ENCODE data around the gene SETD7.
"Not testable (repeated sequence)": the region's sequence is repeated elsewhere in the genome, so short reads cannot be mapped to it uniquely, and the experiment has no call there.

The SETD7 gene

DNA sequence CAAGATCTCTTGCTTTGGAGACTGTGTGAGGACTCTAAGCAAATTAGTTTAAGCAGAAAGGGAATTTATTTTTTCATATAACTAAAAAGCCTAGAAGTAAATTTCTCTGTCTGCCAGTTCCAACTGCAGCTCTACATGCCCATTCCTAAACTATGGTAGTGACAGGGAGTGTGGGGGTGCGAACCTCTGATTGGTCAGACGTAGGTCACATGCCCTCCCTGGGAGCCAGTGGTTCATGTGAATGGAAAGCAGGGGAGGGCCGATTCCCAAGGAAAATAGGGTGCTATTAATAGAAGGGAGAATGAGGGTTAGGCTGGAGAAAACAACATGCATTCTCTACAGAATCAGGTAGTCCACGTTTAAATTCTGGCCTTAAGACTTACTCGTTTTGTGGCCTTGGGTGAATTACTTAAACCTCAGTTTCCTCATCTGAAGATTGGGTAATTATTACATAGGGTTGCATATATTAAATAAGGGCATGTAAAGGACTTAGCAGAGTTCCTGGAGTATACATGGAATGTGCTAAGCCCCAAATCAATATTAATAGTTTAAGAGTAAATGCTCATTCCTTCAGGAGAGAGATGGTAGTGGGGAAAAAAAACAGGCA is 94.9 kb downstream of the SETD7 start:
- no peak for FAIRE-seq

DNA sequence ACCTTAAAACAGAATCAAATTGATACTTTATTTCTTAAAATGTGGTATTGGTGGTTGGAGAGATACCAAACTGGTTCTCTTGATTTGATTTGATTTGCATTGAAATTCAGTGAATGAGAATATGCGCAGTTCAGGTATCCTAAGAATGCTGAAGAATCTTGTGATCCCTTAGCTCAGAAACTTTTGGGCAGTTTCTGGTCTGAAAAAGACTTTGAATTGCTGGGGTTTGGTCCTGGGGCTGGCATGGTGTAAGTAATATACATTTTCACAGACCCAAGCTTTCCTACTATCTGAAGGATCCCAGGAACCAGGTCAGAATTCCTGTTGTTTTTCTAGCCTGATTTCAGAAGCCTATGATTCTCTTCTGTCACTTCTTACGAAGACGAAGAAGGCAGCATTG is 95.5 kb downstream of the SETD7 start:
- FAIRE-seq: no peak

DNA sequence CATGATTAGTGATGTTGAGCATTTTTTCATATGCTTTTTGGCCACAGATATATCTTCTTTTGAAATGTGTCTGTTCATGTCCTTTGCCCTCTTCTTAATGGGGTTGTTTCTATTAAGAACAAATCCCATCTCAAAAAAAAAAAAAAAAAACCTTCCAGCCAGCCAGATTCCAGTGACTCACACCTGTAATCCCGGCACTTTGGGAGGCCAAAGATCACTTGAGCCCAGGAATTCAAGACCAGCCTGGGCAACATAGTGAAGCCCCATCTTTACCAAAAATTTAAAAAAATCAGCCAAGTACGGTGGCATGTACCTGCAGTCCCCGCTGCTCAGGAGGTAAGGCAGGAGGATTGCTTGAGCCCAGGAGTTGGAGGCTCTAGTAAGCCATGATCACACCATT is 97.0 kb downstream of the SETD7 start:
- FAIRE-seq: no peak

DNA sequence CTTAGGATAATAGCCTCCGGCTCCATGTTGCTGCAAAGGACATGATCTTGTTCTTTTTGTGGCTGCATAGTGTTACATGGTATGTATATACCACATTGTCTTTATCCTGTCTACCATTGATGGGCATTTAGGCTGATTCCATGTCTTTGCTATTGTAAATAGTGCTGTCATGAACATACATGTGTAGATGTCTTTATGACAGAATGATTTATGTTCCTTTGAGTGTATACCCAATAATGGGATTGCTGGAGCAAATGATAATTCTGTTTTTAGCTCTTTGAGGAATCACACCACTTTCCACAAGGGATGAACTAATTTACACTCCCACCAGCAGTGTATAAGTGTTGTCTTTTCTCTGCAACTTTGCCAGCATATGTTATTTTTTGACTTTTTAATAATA is 97.5 kb downstream of the SETD7 start:
- no peak for FAIRE-seq

DNA sequence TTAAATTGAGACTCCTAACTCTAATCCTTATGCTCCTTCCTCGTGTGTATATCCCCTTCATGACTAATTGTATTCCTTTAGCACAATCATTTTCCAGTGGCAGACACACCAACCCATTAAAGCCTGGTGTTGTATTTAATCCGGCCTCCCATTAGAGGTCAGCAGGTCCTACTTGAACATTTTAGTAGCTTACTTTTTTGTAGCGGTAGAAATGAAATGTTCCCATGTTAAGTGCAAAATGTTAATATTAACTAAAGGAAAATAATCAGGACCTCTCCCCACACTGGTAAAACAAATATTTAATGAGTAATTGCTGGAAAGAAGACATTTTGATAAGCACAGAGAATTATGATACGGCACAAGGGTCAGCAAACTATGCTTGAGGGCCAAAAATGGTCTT is 98.7 kb downstream of the SETD7 start:
- FAIRE-seq: no peak

DNA sequence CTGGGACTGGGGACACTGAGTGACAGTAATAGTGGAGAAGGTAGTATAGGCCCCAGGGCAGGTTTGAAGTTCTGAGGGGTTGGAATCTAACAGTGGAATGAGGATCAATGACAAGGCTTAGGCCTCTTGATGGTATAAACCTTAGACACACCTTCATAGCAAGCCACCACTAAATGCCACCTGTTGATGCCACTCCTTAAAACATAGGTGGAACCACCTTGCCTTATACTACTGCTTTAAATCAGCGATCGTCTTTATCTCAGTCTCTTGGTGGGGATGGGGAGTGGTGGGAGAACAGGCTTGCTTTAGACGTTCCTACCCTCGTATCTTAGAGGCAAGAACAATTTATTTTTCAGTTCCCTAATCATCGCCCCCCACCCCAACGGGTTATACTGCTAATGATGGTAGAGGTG is 100.9 kb downstream of the SETD7 start:
- FAIRE-seq: no peak

DNA sequence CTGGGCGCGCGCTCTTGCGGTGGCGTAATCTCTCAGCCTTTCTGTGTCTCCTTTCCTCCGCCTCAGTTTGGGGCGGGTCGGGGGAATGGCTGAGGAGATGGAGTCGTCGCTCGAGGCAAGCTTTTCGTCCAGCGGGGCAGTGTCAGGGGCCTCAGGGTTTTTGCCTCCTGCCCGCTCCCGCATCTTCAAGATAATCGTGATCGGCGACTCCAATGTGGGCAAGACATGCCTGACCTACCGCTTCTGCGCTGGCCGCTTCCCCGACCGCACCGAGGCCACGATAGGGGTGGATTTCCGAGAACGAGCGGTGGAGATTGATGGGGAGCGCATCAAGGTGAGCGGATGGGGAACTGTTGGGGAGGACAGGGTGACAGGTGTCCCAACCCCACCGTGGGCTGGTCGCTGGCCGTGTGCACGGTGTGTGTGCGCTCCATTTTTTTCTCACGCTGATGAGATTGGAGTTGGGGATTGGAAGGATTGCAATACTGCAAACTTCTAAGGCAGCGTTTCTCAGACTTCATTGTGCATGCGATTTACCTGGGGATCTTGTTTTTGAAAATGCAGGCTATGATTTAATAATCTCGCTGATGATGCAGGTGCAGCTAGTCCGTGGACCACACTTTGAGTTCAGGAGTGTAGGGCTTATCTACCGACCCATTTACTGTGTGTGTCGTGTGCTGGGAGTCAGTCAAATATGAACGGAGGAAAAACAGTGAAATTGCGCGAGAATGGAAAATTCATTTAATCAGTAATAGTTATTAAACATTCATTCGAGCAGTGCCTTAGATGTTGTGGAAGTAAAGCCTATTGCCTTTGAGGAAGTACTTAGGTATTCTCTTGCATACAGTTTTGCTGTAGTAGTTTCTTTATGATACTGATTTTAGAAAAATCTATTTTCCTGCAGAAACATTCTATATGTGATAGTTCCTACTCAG is 101.6 kb downstream of the SETD7 start, which contains the start of gene RAB33B:
Gene RAB33B, plus strand, starts transcription at position 11 of the 935 bp plus-strand sequence. Its CDS starts 75 bp downstream, at position 86.
- FAIRE-seq: no peak

DNA sequence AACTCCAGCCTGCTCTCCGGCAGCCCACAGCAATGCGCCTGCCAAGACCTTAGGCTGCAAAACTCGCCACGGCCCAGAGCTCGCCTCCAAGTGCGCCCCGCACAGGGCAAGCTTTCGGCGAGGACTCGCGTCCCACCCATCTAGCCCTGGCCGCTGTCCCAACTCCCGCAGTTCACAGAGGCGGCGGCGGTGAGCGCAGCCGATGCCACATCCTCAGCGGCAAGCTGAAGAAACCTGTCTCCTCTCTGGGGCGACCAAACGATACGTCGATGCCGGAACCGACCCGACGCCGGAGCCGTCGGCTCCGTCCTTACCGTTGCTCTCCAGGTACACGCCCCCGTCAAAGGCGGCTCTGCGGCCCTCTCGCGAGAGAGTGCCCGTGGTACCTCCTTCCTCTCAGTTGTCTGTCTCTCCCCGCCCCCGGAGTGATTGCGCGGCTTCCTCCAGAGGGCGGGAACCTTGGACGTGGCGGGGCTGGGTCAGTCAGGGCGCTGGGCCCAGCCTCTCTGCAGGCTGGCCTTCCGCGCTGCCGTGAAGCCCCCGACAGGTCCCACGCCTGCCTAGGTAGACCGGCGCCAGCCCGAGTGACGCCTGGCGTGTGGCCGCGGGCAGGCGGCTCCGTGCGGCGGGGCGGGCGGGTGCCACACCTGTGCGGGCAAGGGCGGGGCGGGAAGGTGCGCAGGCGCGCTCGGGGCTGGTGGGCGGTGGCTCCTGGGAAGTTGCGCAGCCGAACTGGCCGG is 102.5 kb downstream of the SETD7 start:
- FAIRE-seq: peak; percentile 91

DNA sequence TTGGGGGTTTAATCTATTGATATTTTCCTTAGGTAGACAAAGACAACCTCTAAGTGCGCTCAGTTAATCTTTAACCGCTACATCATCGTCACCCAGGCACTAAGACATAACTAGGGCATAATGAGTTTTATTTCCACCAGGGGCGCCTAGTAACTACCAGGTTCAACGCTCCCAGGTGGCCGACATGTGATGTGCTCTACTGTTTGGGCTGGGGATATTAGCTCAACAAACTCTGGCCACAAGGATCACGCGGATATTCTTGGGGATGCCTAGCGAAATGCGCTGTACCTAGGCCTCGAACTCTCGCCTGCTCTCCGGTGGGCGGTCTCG is 103.0 kb downstream of the SETD7 start:
- FAIRE-seq: no peak

DNA sequence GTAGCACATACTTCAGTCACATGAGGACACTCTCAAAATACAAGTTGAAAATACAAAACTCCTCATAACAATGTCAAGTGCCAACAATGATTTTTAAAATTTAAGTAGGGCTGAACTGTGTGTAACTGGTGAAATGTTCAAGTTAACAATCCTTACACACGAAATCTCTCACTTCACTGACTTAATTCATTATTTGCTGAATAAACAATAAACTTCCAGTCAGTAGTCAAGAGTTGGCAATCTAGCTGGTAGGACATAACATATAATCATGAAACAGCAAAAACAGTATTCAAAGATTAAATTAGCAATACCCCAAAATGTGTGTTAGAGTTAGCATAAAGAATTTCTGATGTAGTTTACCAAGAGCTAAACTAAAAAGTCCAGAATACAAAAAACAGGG is 104.0 kb downstream of the SETD7 start:
- no peak for FAIRE-seq

DNA sequence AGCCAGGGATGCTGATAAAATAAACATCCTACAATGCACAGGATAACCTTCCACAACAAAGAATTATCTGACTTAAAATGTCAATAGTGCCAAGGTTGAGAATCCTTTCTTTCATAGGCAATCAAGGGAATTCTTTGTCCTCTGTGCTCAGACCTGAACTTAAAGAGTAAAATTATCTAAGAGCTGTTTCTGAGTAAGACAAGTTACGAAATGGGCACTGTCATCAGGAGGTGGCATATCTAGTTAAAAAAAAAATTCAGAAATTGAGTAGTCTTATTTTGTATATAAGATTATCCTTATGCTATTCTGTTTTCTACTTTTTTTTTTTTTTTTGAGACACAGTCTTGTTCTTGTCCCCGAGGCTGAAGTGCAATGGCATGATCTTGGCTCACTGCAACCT is 105.4 kb downstream of the SETD7 start:
- FAIRE-seq: no peak

DNA sequence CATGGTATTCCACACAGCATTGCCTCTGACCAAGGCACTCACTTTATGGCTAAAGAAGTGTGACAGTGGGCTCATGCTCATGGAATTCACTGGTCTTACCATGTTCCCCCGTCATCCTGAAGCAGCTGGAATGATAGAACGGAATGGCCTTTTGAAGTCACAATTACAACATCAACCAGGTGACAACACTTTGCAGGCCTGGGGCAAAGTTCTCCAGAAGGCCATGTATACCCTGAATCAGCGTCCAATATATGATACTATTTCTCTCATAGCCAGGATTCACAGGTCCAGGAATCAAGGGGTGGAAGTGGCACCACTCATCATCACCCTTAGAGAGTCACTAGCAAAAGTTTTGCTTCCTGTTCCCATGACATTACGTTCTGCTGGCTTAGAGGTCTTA is 108.9 kb downstream of the SETD7 start:
- not testable (repeated sequence) for FAIRE-seq

Measured in G401.6 (cell line).